Measurements from ENCODE around the gene ALG9.

GRCh38 chr11:111913997-111914396 lies 42.6 kb upstream of the ALG9 start:
- TF ChIP-seq EZH2 (IDR thresholded peaks at IDR 0.05) (no peak), CTCF (IDR thresholded peaks at IDR 0.05) (no peak), EZH2phosphoT487 (IDR thresholded peaks at IDR 0.05) (no peak)

All from neural progenitor cell (in vitro differentiated cells).